ENCODE data around the gene NRIP2. TPM values are rescaled to one million over a fixed set of nuclear protein-coding genes. Genes with fewer than 3 reads are reported as not detected.

Gene NRIP2
- polyA plus RNA-seq, 1 donor from 2014 or later: not detected

GRCh38 chr12:2858944-2859421 lies 24.1 kb upstream of the NRIP2 start:
- H3K4me3 ChIP-seq (ENCODE audit: low read length): no peak overlapping the region
- no peaks in the 10 kb centered on the region for H3F3A ChIP-seq (ENCODE audit: insufficient read depth, low read length, poor library complexity, severe bottlenecking)
- TF ChIP-seq CTCF (IDR thresholded peaks at IDR 0.05; ENCODE audit: poor library complexity, severe bottlenecking) (no peak), MXI1 (conservative IDR thresholded peaks at IDR 0.05; ENCODE audit: poor library complexity, severe bottlenecking) (no peak), SMC3 (conservative IDR thresholded peaks at IDR 0.05; ENCODE audit: poor library complexity) (no peak), RAD21 (conservative IDR thresholded peaks at IDR 0.05) (no peak), EZH2 (IDR thresholded peaks at IDR 0.05; ENCODE audit: borderline replicate concordance, insufficient read depth, low read length, poor library complexity, severe bottlenecking) (no peak), EP300 (conservative IDR thresholded peaks at IDR 0.05; ENCODE audit: poor library complexity, severe bottlenecking) (no peak), POLR2AphosphoS5 (IDR thresholded peaks at IDR 0.05) (no peak), TAF1 (IDR thresholded peaks at IDR 0.05; ENCODE audit: low read depth) (no peak)
- TF ChIP-seq, protein P1, sequence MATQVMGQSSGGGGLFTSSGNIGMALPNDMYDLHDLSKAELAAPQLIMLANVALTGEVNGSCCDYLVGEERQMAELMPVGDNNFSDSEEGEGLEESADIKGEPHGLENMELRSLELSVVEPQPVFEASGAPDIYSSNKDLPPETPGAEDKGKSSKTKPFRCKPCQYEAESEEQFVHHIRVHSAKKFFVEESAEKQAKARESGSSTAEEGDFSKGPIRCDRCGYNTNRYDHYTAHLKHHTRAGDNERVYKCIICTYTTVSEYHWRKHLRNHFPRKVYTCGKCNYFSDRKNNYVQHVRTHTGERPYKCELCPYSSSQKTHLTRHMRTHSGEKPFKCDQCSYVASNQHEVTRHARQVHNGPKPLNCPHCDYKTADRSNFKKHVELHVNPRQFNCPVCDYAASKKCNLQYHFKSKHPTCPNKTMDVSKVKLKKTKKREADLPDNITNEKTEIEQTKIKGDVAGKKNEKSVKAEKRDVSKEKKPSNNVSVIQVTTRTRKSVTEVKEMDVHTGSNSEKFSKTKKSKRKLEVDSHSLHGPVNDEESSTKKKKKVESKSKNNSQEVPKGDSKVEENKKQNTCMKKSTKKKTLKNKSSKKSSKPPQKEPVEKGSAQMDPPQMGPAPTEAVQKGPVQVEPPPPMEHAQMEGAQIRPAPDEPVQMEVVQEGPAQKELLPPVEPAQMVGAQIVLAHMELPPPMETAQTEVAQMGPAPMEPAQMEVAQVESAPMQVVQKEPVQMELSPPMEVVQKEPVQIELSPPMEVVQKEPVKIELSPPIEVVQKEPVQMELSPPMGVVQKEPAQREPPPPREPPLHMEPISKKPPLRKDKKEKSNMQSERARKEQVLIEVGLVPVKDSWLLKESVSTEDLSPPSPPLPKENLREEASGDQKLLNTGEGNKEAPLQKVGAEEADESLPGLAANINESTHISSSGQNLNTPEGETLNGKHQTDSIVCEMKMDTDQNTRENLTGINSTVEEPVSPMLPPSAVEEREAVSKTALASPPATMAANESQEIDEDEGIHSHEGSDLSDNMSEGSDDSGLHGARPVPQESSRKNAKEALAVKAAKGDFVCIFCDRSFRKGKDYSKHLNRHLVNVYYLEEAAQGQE (IDR thresholded peaks at IDR 0.05; ENCODE audit: borderline replicate concordance): no peak
- no peak overlapping the region for H3K4me2 ChIP-seq (ENCODE audit: low read length)
- no peak overlapping the region for H2AFZ ChIP-seq (ENCODE audit: low read depth, low read length)
- no peaks in the 10 kb centered on the region for H3K36me3 ChIP-seq (ENCODE audit: insufficient read depth, low read length)
- H3K79me2 ChIP-seq (replicated peaks; ENCODE audit: insufficient read depth, low read length): no peaks in the 10 kb centered on the region
- H3K27ac ChIP-seq (ENCODE audit: low read length): no peak overlapping the region
- no peaks in the 10 kb centered on the region for H3K27me3 ChIP-seq (ENCODE audit: insufficient read depth, low read depth, low read length)
- no peaks in the 10 kb centered on the region for H4K20me1 ChIP-seq (ENCODE audit: insufficient read depth)
- no peaks in the 10 kb centered on the region for H3K9me3 ChIP-seq (ENCODE audit: low read length)
- H3K9me2 ChIP-seq (ENCODE audit: insufficient read depth, low read length): no peaks in the 10 kb centered on the region
- H3K9ac ChIP-seq (ENCODE audit: low read length): no peak overlapping the region

GRCh38 chr12:2858334-2858733 lies 23.5 kb upstream of the NRIP2 start:
- no peaks in the 10 kb centered on the region for H4K20me1 ChIP-seq (ENCODE audit: insufficient read depth)
- no peak overlapping the region for H2AFZ ChIP-seq (ENCODE audit: low read depth, low read length)
- no peaks in the 10 kb centered on the region for H3K9me3 ChIP-seq (ENCODE audit: low read length)
- no peaks in the 10 kb centered on the region for H3K79me2 ChIP-seq (replicated peaks; ENCODE audit: insufficient read depth, low read length)
- no peak overlapping the region for H3K27ac ChIP-seq (ENCODE audit: low read length)
- no peak for TF ChIP-seq SMC3 (conservative IDR thresholded peaks at IDR 0.05; ENCODE audit: poor library complexity)
- no peak for TF ChIP-seq POLR2AphosphoS5 (IDR thresholded peaks at IDR 0.05)
- no peak for TF ChIP-seq EZH2 (IDR thresholded peaks at IDR 0.05; ENCODE audit: borderline replicate concordance, insufficient read depth, low read length, poor library complexity, severe bottlenecking)
- TF ChIP-seq CTCF (IDR thresholded peaks at IDR 0.05; ENCODE audit: poor library complexity, severe bottlenecking): no peak
- no peak for TF ChIP-seq MXI1 (conservative IDR thresholded peaks at IDR 0.05; ENCODE audit: poor library complexity, severe bottlenecking)
- TF ChIP-seq TAF1 (IDR thresholded peaks at IDR 0.05; ENCODE audit: low read depth): no peak
- no peak for TF ChIP-seq RAD21 (conservative IDR thresholded peaks at IDR 0.05)
- TF ChIP-seq, protein P1 (IDR thresholded peaks at IDR 0.05; ENCODE audit: borderline replicate concordance): no peak
- TF ChIP-seq EP300 (conservative IDR thresholded peaks at IDR 0.05; ENCODE audit: poor library complexity, severe bottlenecking): no peak
- H3K9me2 ChIP-seq (ENCODE audit: insufficient read depth, low read length): no peaks in the 10 kb centered on the region
- H3K4me3 ChIP-seq (ENCODE audit: low read length): no peak overlapping the region
- H3K9ac ChIP-seq (ENCODE audit: low read length): no peak overlapping the region
- no peak overlapping the region for H3K4me2 ChIP-seq (ENCODE audit: low read length)
- no peaks in the 10 kb centered on the region for H3K36me3 ChIP-seq (ENCODE audit: insufficient read depth, low read length)
- no peaks in the 10 kb centered on the region for H3F3A ChIP-seq (ENCODE audit: insufficient read depth, low read length, poor library complexity, severe bottlenecking)
- no peaks in the 10 kb centered on the region for H3K27me3 ChIP-seq (ENCODE audit: insufficient read depth, low read depth, low read length)
